Activated naive CD8-positive, alpha-beta T cell treated with anti-CD3 and anti-CD28 coated beads, Interleukin-2, amount 50 U/mL, for 16 hours (primary cell): ENCODE results near the gene KLK8.

Experiments used
- DNase-seq: peaks from one replicate; pipeline ENCODE4 v3.0.0-alpha.2; 2020; ENCODE audit warnings: low read depth, low spot score

The KLK8 gene

DNA sequence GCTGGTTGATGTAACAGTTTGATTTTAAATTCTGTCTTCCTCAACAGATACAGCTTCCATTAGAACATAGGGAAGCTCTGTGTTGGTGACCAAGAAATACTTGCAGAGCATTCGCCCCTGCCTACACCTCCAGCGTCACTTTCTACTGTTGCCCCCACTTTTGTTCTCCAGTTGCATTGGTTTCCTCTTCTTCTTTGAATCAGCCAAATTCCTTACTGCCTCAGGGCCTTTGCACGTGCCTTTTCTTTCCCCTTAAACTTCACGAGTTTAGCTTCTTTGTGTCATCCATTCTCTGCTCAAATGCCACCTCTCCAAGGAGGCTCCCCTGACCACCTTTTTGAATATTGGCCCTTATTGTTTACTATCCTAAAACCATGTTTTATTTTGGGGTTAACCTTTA, 54.3 kb downstream of the KLK8 start:
- DNase-seq = no peak
